HG02588 (cell line): Measurements from ENCODE around the gene PTP4A1.
A peak's percentile ranks its signal among the peaks of the same experiment; 100 is the strongest.
"Not testable (repeated sequence)": the region's sequence is repeated elsewhere in the genome, so short reads cannot be mapped to it uniquely, and the experiment has no call there.

ENCODE experiments used
- ATAC-seq: cut with Tn5 transposase; IDR thresholded peaks from one replicate; pipeline ENCODE4 v1.9.1; 2021; ENCODE audit warnings: mild to moderate bottlenecking, moderate library complexity; ENCODE audit not compliant: unreplicated experiment

The PTP4A1 gene

DNA sequence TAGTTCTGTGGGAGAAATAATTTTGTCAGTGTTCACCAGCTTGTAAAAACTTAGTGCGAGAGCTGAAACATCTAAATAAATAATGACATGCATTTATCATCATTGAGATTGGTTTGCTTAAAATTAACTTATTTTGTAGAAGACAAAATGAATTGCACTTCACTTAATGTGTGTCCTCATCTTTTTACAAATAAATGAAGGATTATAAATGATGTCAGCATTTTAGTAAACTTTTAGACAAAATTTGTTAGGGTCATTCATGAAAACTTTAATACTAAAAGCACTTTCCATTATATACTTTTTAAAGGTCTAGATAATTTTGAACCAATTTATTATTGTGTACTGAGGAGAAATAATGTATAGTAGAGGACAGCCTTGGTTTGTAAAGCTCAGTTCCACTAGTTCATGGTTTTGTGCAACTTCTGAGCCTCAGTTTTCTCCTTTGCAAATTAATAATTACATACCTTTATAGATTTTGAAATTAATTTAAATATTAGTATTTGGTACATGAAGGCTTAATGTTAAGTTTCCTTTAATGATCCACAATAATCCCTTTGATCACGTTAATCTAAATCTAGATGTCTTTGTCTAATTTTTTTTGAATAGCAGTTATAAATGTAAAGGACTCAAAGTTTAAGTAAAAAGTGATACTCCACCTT lies 9.2 kb downstream of the PTP4A1 start:
- no peak for ATAC-seq

DNA sequence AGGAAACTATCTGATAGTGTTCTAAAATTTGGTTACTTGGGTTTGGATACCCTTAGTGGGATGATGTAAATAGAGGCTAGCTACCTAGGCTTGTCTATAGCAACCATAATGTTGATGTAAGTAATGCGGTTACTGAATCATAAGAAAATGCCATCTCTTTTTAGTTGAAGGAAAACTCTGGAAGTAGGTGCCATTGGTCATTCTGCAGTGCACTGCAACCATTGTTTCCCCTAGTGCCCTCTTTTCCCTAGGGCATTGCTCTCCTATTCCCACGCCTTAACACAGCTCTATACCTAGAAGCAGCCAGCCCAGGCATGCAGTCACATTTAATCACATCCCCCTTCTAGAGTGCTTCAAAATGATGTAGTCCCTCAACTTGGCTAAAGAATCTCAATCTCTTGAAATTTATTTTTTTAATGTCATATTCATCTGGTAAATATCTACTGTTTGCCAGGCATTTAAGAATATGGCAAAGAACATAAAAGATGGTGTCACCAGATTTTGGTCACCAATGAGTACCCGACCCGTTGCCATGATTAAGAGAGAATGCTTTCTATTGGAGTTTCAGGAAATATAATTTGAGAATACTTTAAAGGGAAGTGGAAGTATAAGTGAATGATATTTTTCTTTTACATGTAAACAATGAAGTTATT lies 10.4 kb downstream of the PTP4A1 start:
- no peak for ATAC-seq

DNA sequence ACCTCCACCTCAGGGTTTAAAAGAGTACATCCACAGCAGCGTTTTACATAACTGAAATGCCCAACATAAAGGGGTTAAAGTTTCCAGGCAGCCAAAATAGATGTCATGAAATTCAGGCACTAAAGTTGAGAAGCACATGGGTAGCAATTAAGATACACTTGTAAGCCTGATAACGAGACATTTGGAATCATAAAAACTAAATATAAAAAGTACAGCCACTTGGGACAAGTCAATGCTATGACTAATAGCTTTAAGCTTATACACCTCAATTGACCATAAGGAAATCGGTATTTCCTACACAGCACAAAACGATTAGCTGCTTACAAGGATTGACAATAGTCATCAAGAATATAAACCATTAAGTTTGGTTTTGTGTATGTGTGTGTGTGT lies 11.8 kb downstream of the PTP4A1 start:
- no peak for ATAC-seq

DNA sequence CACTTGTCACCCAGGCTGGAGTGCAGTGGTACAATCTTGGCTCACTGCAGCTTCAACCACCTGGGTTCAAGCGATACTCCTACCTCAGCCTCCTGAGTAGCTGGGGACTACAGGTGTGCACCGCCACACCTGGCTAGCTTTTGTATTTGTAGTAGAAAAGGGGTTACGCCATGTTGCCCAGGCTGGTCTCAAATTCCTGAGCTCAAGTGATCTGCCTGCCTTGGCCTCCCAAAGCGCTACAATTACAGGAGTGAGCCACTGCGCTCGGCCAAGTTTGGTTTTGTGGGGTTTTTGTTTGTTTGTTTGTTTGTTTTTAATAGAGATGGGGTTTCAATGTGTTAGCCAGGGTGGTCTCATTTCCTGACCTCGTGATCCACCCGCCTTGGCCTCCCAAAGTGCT lies 12.3 kb downstream of the PTP4A1 start:
- no peak for ATAC-seq

DNA sequence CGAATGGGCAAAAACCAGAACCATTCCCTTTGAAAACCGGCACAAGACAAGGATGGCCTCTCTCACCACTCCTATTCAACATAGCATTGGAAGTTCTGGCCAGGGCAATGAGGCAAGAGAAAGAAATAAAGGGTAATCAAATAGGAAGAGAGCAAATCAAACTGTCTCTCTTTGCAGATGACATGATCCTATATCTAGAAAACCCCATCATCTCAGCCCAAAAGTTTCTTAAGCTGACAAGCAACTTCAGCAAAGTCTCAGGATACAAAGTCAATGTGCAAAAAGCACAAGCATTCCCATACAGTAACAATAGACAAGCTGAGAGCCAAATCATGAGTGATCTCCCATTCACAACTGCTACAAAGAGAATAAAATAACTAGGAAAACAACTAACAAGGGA lies 13.4 kb downstream of the PTP4A1 start:
- not testable (repeated sequence) for ATAC-seq

DNA sequence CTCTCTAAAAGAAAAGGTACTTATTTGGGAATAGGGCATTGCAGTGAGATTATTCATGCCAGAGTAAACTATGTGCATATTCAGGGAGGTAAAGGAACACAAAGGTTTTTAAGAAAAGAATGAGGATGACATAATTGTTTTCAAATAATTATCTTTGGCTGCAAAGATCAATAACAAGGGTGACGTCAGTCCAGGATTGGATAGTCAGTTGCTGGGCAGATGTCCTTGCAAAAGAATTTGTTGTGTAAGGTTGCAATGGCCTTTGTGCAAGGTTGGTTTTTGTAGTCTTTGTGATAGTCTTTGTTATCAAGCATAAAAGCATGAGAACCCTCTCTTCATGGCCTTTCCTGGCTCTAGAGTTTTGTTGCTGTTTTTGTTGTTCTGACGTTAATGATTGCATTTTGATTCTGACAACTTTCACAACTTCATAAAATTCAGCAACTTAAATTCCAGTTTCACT lies 17.7 kb downstream of the PTP4A1 start:
- ATAC-seq: no peak

DNA sequence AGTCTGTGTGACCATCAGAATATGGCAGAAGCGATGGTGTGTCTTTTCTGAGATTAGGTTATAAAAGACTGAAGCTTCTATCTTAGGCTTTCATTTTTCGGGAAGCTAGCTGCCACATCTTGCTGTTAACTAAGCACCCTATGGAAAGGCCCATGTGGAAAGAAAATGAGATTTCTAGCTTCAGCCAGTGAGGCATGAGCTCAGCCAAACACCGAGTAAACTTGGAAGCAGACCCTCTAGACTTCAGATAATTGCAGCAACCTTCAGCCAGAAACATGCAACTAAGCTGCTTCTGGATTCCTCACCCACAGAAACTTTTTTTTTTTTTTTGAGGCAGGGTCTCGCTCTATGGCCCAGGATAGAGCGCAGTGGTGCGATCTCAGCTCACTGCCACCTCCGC lies 20.6 kb downstream of the PTP4A1 start:
- no peak for ATAC-seq

DNA sequence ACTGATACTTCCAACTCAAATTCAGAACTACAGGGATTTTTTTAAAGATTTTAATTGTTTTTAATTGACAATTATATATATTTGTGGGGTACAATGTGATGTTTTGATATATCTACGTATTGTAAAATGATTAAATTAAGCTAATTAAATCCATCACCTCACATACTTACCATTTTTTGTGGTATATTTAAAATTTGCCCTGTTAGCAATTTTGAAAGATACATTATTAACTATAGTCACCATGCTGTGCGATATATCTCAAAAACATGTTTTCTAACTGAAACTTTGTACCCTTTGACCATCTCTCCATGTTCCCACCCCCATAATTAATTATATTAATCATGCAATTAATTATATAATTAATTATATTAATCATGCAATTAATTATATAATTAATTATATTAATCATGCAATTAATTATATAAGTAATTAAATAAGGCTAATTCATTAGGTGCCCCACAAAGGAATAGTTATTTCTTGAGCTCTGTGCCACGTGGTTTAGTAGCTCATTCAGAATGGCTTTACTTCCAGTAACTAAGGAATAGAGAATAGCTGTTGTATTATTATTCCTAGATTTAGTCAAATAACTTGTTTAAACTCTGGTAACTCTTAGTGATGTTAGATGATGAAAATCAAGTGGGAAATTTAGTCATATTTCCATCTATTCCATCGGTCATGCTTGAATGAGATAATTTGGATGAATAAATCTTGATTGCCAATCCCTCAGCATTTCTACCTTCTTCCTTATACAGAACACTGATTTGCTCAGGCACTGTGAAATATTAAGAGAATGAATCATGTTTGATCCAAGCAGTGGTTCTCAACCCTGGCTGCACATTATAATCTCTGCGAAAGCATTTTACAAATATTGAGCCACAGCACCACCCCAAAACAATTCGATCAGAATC lies 25.1 kb downstream of the PTP4A1 start:
- ATAC-seq: no peak

DNA sequence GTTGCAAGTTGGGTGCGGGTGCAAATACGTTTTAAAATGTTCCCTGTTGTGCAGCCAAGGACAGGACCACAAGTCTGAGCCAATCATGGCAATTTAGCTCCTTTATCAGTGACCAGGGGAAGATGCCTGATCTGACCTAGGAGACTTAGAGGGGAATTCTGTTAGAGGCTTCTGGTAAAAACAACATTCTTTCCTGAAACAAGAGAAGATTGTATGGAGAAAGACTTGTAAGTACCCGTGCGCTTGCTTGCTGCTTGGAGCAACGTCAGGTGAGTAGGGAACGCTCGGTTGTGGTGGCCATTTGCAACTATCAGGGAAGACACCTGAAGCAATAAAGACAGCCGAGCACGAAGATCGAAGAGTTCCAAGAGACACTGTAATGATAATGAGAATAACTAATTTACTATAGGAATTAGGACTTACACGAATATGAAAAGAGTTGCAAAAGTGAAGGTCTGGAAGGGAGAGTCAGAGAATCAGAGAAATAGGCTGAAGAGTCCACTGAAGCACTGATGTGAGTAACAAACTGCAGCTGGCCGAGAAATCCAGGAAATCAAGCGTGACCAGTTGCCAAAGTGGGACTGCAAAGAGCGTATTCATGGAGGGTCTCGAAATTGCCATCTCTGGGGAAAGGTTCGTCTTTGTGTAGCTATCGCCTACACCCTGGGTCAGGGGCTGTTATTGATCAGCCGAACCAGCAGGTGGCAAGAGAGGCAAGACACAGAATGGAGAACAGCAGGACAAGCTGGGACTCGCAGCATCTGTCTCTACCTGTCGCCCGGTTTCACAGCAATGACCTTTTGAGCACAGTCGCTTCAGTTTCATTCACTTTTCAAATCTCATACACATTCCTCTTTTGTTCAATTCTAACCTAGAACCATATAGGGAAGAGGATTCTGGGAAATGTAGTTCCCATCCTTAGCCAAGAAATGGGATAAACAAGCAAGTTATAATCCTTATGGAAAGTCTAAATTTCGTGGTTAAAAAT lies 26.1 kb downstream of the PTP4A1 start:
- peak; percentile 100 for ATAC-seq

DNA sequence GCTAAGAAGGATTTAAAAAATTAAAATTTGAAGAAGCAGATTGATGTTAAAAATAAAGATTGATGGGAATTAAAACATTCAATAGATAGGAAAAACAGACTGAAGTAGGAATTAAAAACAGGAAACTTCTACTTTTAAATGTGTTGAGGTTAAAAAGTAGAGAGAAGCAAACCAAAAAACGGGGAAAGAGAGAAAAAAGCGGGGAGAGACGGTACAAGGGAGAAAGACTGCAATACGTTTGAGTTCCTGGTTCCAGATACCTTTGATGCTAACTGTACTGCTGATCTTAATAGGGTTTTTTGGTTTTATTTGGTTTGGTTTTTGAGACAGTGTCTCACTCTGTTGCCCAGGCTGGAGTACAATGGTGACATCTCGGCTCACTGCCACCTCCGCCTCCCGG lies 27.0 kb downstream of the PTP4A1 start:
- ATAC-seq: no peak

DNA sequence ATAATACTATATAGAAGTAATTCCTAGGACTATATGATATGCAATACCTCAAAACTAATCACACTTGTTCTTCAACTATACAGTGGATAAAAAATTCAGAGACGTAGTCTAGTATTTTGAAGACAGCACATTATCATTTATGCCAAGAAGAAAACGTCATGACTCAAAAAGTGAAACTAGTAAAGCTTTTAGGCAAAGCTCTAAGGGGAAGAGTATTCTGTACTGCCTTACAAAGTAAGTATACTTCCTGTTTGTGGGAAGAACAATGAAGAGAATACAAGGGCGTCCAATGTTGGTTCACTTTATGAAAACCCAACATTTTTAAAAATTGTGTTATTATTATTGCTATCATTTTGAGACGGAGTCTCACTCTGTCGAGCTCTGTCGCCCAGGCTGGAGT lies 27.9 kb downstream of the PTP4A1 start:
- no peak for ATAC-seq

DNA sequence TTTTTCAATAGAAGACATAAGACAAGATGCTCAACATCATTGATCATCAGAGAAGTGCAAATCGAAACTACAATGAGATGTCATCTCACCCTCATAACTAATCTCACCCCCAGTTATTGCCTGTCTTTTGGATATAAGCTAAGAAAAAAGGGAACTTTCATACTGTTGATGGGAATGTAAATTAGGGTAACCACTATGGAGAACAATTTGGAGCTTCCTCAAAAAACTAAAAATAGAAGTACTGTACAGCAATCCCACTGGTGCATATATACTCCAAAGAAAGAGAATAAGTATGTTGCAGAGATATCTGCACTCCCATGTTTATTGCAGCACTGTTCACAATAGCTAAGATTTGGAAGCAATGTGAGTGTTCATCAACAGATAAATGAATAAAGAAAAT lies 37.0 kb downstream of the PTP4A1 start:
- ATAC-seq: no peak

DNA sequence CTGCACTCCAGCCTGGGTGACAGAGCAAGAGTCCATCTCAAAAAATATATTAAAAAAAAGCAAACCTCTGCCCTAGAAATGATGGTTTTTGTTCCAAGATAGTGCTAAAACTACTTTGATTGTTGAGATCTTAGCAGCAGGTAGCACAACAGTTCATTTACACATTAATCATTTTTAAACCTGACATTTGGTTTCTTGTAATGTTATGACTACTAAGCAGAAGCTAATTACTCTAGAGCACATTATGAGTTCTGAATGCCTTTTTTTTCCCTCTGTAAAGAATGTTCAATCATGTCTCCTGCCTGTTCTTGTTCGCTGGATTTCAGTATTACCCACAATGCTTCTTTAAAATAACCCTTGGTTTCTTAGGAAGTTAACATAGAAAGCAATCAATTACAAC lies 38.7 kb downstream of the PTP4A1 start:
- no peak for ATAC-seq

DNA sequence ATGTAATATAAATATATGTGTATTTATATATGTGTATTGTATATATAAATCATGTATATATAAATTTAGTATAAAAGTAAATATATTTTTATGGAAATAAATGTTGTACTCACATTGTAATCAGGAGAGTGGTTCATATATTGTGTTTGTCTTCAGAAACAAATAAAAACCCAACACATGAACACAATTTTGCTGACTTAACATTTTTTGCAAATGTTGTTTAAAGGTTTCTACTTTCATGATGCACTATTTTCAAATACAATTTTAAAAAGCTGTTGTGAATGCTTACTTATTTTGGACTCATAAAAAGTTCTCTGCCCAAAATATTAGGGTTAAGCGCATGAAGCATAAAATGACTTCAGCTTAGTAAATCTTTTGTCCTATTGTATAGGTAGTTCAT lies 39.3 kb downstream of the PTP4A1 start:
- ATAC-seq: no peak

DNA sequence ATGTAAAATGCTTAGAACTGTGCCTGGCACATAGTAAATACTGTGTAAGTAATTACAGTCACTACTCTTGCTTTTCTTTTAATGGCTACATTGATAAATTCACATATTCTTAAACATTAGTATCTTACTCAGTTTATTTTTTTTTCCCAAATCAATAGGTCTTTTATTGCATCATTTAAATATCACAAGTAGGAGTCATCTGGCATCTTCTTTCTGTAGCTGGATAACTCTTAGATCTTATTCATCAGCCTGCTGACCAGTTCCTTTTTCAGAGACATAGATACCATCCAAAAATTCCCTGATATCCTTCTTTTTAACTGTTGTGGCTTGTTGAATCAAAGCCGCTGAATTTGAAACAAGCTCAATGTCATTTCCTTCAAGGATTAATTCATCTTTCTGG lies 43.3 kb downstream of the PTP4A1 start:
- ATAC-seq: no peak
